PC-3 (cell line): ENCODE measurements around the gene SAP25.
"Not testable (repeated sequence)": the region's sequence is repeated elsewhere in the genome, so short reads cannot be mapped to it uniquely, and the experiment has no call there.

Experiments
- CTCF ChIP-seq: fragments of 300-600 bp; sonication (generic); conservative IDR thresholded peaks from 2 replicates; pipeline ENCODE4 v1.5.1; 2017; ENCODE audit warnings: antibody characterized with exemption, low read depth, mild to moderate bottlenecking, low read length
- EZH2 ChIP-seq: fragments of 300-600 bp; sonication (generic); IDR thresholded peaks from one replicate; pipeline ENCODE4 v1.6.1; 2017; ENCODE audit warnings: antibody characterized with exemption, mild to moderate bottlenecking, low read length; ENCODE audit not compliant: unreplicated experiment

DNA sequence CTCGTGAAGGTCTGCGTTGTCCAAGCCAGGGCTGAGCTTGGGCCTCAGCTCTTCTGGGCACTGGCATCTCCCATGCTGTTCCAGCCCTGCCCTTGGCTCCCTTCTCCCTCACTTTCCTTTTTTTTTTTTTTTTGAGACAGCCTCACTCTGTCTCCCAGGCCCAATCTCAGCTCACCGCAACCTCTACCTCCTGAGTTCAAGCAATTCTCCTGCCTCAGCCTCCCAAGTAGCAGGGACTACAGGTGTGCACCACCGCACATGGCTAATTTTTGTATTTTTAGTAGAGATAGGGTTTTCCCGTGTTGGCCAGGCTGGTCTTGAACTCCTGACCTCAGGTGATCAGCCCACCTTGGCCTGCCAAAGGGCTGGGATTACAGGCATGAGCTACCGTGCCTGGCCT is 9.3 kb downstream of the SAP25 start:
- TF ChIP-seq CTCF, EZH2: not testable (repeated sequence)
